ENCODE data around the gene OPALIN.

OPALIN gene

GRCh38 chr10:96371356-96371755 lies 12.6 kb upstream of the OPALIN start:
- no peak for DNase-seq

DNA sequence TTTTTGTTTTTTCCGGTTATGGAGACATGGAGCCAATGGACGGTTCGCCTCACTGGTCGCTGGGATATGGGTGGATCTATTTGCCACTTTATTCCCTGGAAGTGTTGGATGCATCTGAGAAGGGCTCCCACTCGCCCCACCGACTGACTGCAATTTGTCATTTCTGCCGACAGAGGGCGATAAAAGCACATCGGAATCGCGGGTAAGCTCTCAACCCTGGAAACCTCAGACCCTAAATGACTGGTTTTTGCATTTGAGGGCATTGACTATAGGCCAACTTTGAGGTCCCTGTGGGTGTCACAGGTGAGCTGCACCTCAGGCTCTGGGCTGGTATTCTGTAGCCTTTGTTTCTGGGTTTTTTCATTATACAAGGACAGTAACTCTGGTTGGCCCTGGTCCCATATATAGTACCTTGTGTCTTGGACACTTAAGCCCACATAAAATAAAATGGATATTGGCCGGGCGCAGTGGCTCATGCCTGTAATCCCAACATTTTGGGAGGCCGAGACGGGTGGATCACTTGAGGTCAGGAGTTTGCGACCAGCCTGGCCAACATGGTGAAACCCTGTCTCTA lies 11.9 kb upstream of the OPALIN start:
- DNase-seq = peak; percentile 38

DNA sequence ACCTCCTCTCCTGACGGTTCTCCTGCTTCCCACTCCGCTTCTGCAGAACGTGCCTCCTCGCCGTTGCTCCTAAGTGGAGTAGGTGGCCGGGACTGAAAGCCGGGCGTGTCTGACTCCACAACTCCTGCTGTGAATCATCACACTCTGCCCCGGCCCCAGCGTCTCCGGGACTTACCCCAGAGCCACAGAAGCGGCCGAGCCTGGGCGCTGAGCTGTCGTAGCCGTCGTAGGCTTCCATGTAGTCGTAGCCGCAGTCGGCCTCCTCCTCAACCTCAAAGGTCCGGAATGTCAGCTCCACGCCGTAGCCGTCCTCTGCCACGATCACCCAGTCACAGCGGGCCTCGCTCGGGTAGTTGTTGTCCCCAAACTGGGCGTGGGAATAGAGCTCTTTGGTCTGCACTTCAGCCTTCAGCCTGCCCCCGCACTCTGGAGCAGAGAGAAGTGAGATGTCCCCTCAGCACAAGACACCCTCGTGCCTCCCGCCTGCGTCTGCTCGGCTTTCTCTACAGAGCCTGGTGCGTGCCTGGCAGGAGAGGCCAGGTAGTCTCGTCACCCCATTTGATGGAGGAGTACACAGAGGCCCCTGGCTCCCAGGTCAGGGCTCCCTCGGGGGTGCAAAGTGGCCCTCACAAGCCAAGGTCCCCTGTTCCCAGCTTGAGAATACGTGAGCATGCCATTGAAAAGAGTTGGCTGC lies 11.2 kb upstream of the OPALIN start:
- DNase-seq = no peak

DNA sequence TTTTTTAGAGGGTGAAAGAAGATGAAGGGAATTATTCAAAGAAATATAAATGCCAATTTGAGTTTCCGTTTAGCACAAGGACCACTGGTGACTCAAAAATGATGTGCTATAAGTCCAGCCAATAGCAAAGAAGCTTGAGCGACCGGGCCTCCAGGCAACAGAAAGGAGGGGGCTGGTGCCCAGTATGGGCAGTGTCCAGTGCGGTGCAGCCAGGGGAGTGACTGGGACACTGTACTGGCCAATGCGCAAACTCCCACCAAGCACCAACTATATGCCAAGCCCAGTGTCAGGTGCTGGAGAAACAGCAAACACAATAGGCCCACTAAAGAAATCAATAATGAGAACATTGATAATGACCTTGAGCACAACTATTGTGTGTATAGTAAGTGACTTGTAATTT lies 10.2 kb upstream of the OPALIN start:
- DNase-seq = no peak

DNA sequence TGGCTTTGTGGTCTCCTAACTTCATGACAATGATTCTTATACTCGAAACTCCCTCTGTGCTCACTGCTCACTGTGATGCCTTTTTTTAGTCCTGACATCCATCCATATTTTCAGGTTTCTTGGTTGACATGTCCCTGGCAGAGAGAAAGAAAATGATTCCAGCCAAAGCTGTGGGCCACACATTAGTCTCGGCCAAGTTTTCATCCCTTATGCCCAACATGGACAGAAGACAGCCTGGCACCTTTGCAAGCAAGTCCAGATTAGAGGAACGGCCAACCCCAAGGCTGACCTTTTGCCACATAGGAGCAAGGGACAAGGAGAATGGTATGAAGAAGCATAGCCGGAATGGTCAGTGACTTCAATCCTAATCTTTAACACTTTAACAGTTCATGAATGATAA lies 8.7 kb upstream of the OPALIN start:
- DNase-seq = no peak

GRCh38 chr10:96366508-96366907 lies 7.7 kb upstream of the OPALIN start:
- DNase-seq = no peak

DNA sequence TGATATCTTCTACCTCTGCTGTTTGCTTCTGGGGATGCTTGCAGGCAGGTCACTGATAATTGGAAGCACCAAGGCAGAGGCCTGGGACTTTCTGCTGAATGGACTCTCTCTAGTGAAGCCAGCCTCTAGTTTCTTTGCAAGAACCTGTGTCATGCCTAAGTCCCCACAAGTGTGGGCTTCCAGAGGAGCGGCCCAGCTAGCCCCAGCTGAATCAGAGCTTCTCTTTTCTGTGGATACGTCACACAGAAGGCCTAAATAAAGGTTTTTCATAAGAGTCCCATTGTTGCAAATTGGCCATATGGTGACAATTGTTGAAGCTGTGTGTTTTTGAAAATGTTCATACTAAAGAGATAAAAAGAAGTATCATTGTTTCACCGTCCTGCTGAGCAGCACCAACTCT lies 6.8 kb upstream of the OPALIN start:
- DNase-seq = no peak

GRCh38 chr10:96360766-96361165 lies 2.0 kb upstream of the OPALIN start:
- DNase-seq = no peak

GRCh38 chr10:96360331-96360730 lies 1.5 kb upstream of the OPALIN start:
- DNase-seq = no peak

DNA sequence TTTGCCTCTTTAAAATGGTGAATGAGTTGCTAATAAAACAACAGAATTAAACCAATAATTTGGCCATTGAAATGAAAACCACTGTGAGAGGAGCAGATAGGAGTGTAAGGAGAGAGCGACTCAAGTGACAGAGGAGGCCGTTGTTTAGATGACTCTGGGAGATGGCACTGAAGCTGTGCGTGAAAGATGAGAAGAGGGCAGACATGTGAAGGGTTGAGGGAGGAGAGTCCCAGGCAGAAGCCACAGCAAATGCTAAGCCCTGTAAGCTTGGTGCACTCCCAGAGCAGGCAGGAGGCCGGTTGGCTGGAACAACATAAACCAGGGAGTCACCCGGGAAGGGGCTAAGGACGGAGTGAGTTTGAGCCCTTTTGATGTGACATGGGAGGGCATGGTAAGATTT lies 814 bp upstream of the OPALIN start:
- no peak for DNase-seq

GRCh38 chr10:96357038-96357620 lies 1.7 kb downstream of the OPALIN start:
- no peak for DNase-seq

GRCh38 chr10:96352582-96352981 lies 6.2 kb downstream of the OPALIN start:
- DNase-seq = no peak

DNA sequence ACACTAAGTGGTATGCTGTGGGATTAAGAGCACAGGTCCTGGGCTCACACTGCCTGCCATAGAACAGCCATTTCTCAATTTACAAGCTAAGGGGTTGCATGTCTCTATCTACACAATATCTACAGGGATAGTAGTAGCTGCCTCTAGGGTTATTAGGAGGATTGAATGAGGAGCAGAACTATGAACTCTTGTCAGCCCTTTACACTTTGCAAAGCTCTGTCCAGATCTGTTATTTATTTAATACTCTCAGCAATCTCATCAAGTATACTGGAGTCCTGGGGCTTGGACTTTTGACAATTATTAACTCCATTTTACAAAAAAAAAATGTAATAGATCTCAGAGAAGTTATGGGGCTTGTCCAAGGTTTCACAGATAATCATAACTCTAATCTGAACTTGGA lies 6.8 kb downstream of the OPALIN start:
- DNase-seq = no peak

GRCh38 chr10:96346295-96346694 lies 12.5 kb downstream of the OPALIN start:
- no peak for DNase-seq

GRCh38 chr10:96345222-96345621 lies 13.6 kb downstream of the OPALIN start:
- no peak for DNase-seq

DNA sequence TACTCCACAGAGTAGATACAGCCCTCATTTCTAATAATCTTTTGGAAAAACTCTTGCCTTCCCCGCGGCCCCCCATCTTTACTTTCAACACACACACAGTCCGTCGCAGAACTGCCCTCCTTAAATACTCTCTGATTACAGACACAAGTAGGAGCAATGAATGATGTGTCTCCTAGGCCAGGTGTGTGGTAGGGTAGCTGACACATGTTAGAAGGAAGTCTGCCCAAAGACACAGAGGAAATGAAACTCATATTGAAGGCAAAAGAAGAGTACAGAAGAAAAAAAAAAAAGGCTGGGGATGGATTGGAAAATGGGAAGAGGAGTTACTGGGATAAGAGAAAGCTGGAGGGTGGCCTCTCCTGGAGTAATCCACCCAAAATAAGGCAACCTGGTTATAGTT lies 14.6 kb downstream of the OPALIN start:
- DNase-seq = no peak

DNA sequence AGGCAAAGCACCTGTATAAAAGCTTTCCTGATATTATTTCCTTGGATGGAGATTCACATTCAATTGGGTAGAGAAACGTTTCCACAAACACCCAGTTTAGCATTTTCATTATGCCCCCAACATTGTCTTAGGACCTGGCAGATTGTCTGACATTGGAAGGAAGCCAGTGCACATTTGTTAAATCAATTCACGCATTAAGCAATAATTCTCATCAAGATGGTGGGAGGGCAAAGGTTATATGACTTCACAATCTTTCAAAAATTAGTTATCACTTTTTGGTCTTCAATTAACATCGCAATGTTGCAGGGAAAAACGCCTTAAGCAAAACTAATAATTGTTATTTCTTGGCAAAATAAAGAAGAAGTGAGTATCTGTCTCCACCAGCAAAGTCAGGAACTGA lies 16.4 kb downstream of the OPALIN start:
- DNase-seq = no peak

- DNase-seq = peak; percentile 8
Observed at GRCh38 chr10:96341219-96342182, 17.3 kb downstream of the OPALIN start.

DNA sequence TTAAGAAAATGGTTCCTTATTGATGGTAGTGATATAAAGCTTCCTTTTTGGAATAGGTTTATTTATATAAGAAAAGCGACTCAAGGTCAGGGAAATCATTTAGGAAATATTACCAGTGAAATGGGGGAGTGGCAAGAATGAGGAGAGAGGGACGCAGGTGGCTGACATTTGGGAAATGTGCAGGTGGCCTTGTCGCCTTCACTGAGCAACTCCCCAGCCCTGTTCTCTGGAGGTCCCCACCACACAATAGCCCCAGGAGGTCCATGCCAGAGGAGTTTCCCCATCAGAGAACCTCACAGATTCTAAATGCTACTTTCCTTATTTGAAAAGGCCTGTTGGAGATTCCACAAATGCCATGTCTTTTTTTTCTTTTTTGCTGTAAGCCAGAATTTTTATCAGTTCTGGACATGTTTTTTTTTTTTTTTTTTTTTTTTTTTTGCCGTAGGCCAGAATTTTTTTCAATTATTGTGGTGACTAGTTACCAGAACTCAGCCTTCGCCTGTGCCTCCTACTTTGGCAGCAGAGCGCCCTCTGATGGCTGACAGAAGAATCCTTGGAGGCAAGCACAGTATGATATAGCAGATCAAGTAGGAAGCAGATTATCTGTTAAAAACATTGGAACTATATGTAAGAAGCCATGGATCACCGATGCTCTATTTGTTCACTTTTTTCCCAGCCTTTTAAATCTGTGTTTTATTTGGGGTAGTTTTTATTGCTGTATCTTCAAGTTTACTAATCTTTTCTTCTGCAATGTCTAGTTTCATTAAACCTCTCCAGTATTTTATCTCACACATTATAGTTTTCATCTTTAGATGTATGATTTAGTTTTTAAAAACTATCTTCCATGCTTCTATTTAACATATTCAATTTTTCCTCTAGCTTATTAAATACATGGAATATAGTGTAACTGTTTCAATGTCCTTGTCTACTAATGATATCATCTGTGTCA lies 18.6 kb downstream of the OPALIN start:
- DNase-seq = peak; percentile 67

- no peak for DNase-seq
Observed at GRCh38 chr10:96339383-96339782, 19.4 kb downstream of the OPALIN start.

GRCh38 chr10:96338279-96338925 lies 20.4 kb downstream of the OPALIN start:
- no peak for DNase-seq

DNA sequence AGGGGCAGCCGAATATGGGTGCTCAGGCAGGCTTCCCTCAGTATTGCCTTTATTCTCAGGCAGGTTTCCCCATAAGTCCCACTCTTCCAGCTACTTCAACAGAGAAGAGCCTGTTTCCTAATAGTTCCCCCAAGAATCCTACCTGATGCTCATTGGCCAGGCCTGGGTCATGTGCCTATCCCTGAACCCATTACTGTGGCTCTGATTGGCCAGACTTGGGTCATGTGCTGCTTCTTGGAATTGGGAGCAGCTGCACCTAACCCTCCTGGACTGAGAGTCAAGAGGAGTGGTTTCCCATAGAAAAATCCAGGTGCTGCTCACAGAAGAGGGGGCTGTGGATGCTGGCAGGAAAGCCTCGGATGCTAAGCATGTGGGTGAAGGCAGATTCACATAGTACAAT lies 21.7 kb downstream of the OPALIN start:
- DNase-seq = no peak

Measured in stimulated activated CD4-positive, alpha-beta T cell treated with anti-CD3 and anti-CD28 coated beads, Interleukin-1b, Interleukin-23, amount 100 ng/mL, for 48 hours (primary cell).